ENCODE measurements around the gene PRAF2.

PRAF2 gene

DNA sequence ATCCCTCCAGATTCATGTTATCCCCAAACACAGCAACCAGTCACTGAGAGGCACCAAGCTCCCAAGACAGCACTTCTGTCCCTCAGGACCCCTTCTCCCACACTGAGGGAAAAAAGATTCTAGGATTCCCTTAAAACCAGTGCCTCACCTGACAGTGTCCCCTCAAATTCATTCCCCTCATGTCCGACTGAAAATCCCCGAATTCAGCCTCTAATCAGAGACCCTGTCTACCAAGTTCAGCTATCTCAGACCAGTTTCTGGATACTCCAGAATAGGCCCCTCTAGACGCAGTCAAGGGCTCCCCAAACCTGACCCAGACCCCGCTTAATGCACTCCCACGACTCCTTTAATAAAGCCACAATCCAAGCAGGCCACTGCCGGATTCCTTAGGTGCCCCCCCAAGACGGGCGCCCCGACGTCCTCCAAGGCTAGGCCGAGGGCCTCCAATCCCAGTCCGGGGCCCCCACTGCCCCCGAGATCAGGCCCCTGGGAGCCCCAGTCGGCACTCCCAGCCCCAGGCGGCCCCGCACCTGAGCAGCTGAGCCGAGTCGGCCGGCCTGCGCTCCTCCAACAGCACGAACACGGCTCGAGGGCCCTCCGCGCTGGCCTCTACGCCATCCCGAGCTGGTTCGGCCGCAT lies 31.1 kb downstream of the PRAF2 start:
- no peak for DNase-seq (ENCODE audit: low spot score)

DNA sequence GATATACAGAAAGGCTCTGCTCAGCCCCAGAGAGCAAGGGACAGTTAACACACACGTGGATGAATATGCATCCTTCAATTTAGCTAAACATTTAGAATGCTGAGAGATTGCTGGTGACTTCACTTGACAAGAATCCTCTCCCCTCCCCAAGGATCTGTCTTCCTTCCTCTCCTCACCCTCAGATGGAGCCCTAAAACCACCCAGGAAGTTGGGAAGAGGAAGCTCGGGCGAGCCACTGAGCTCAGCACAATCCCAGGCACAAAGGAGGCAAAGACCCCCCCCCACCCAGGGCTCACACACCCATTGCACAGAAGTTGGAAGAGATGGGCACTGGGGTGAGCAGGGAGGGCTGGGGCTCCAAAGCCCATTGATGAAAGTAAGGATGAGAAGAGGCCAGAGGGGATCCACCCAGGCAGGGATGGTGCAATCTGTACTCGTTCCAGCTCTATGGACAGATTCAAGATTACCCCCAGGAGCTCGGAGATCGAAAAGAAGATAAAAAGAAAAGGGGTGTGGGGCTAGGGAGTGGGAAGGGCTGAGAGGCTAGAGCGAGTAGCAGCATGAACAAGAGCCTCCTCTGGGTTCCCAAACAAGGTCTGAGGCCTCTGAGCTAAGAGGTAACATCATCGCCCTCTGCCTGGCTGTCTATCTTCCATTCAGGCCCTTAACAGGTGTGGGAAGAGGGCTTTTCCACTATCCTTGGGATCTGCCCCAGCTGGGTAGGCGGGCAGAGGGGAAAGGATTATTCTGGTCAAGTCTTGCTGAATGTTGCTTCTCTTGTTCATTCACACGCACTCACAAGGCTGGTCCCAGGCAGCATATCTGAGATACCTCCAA lies 31.8 kb downstream of the PRAF2 start:
- DNase-seq (ENCODE audit: low spot score), result no peak

DNA sequence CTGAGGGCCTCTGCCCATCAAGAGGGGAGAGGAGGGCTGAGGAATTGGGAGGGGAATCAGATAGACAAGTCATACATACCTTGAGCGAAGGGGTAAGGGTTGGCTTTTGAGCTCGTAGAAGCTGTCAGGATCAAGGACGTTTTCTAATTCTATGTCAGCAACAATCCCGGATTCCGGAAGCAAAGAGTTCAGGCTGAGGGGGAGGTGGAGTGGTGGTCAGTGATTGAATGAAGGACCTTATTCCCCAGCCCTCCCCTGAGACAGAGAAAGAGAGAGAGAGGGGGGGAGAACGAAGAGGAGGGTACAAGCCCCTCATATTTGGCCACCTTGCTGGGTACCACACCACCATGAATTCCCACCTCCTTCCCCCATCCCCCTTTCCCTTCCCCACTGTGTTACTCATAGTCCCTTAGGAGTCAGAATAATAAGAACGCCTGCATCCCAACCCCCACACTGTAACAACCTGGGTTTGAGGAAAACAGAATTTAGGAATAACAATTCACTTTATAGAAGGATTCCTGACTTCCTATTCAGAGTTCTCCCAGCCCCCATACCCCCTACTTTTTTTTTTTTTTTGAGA lies 33.3 kb downstream of the PRAF2 start:
- DNase-seq (ENCODE audit: low spot score), result no peak

DNA sequence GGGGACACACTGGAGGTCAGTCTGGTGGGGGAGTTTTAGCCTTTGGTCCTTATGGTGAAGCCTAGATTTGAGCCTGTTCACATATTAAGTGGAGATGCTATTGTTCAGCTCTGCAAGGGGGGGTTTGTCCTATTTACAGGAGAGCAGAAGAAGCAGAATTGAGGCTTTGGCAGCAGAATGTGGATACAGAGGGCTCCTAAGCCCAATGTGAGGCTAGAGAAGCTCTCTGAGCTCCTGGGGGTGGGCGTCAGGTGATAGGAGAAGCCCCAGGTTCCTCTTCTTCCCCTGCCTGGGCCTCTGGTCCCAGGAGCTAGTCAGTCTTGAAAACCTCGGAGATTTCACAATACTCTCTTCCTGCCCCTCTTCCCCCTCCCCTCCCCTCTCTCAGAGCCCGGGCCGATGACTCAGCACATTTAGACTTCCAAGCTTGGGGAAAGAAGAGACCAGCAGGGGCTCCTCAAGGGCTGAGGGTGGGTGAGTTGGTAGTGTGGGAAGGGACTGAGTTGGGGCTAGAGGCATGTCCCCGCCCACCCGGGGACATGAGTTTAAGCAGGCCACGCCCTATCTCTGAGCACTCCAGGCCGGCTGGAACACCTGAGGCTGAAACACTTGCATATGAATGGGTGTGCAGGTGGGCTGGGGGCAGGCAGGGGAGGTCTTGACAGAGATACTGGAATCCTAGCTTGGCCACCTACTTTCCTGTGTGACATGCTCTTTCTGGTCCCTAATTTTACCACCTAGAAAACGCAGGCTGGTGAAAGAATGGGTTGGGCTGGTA lies 34.0 kb downstream of the PRAF2 start:
- peak; percentile 96 for DNase-seq (ENCODE audit: low spot score)

- DNase-seq (ENCODE audit: low spot score), result no peak
These were observed 35.8 kb downstream of the PRAF2 start for GRCh38 chrX:49037883-49038475.

GRCh38 chrX:49030283-49030682 lies 43.5 kb downstream of the PRAF2 start:
- no peak for DNase-seq (ENCODE audit: low spot score)

- DNase-seq (ENCODE audit: low spot score), result no peak
These were observed 43.9 kb downstream of the PRAF2 start for GRCh38 chrX:49029876-49030275.
